A549 (cell line): Measurements from ENCODE around the gene APOBEC3H. TPM values are rescaled to one million over a fixed set of nuclear protein-coding genes. Genes with fewer than 3 reads are reported as not detected.

Source experiments
- ATAC-seq, 2 experiments: fragments of 200-7000 bp in 1 of 2; fragments of >200 bp in 1 of 2; cut with Nextera tagmentation in 1 of 2; cut with Tn5 transposase in 1 of 2; 3 replicates each; pipeline versions ENCODE4 v1.8.0 to v1.9.1; 2018 to 2020; ENCODE audit warnings: mild to moderate bottlenecking in 1 of 2, moderate library complexity in 1 of 2
- CTCF ChIA-PET: fragments of 300-600 bp; sonication (Branson Sonifier 250); formaldehyde crosslinking; extraction: SDS; loops from one replicate; lab custom pipeline; 2021; ENCODE audit warnings: antibody characterized with exemption, inconsistent platforms; lab: Yijun Ruan, JAX
- POLR2A ChIA-PET: fragments of 350-600 bp; formaldehyde crosslinking; extraction: SDS; loops from one replicate; lab custom pipeline; 2021; ENCODE audit warnings: antibody characterized with exemption, inconsistent platforms; lab: Yijun Ruan, JAX
- DNase-seq, 2 experiments: peaks; one replicate each; pipeline versions ENCODE4 v3.0.0 to v3.0.0-alpha.2; 2011 to 2016; ENCODE audit warnings: low read depth in 1 of 2, low spot score in 1 of 2
- FAIRE-seq: peaks from 2 replicates; lab custom pipeline; 2011; peaks lifted over from hg19 to GRCh38; lab: Jason Lieb, UNC
- H3K27ac ChIP-seq, 2 experiments: fragments of >200 bp; sonication (Bioruptor Twin); formaldehyde crosslinking; 3 replicates each; pipeline ENCODE4 v1.5.1; 2016 to 2017
- H3K4me1 ChIP-seq: fragments of >200 bp; sonication (Bioruptor Twin); formaldehyde crosslinking; 3 replicates; pipeline ENCODE4 v1.6.1; 2016
- H3K4me2 ChIP-seq: fragments of >200 bp; sonication (Bioruptor Twin); formaldehyde crosslinking; 3 replicates; pipeline ENCODE4 v1.6.1; 2016
- H3K4me3 ChIP-seq: fragments of >200 bp; sonication (Bioruptor Twin); formaldehyde crosslinking; 3 replicates; pipeline ENCODE4 v1.5.1; 2016
- H3K9me3 ChIP-seq: fragments of >200 bp; sonication (Bioruptor Twin); formaldehyde crosslinking; 3 replicates; pipeline ENCODE4 v1.6.1; 2016
- BHLHE40 ChIP-seq: IDR thresholded peaks from 2 replicates; pipeline ENCODE4 v1.6.1; 2012; ENCODE audit warnings: low read depth, low read length, inconsistent platforms
- CHD4 ChIP-seq: fragments of 200-600 bp; sonication (generic); IDR thresholded peaks from 2 replicates; pipeline ENCODE4 v1.6.1; 2016; ENCODE audit warnings: antibody characterized with exemption, mild to moderate bottlenecking, borderline replicate concordance
- ESRRA ChIP-seq: fragments of 150-350 bp; IDR thresholded peaks from 2 replicates; pipeline ENCODE4 v1.6.1; 2014; ENCODE audit warnings: mild to moderate bottlenecking, low read length, borderline replicate concordance
- FOSL2 ChIP-seq, 2 experiments: fragments of 450-650 bp in 1 of 2; fragments of >200 bp in 1 of 2; sonication (Bioruptor Twin) in 1 of 2; formaldehyde crosslinking; IDR thresholded peaks; 2 replicates each; pipeline versions ENCODE4 v1.5.0 to v1.6.1; 2016 to 2020; ENCODE audit warnings: mild to moderate bottlenecking in 1 of 2, moderate library complexity in 1 of 2
- HEYL ChIP-seq: fragments of 250-450 bp; sonication (Bioruptor Pico); IDR thresholded peaks from 2 replicates; pipeline ENCODE4 v1.8.0; 2021; ENCODE audit warnings: mild to moderate bottlenecking, moderate library complexity
- HOXB13 ChIP-seq: fragments of 250-450 bp; sonication (Bioruptor Pico); IDR thresholded peaks from 2 replicates; pipeline ENCODE4 v1.5.0; 2020; ENCODE audit warnings: low read depth, mild to moderate bottlenecking, moderate library complexity
- HOXB5 ChIP-seq: fragments of 250-450 bp; sonication (Bioruptor Pico); IDR thresholded peaks from 2 replicates; pipeline ENCODE4 v1.5.0; 2020; ENCODE audit warnings: mild to moderate bottlenecking, moderate library complexity
- KDM1A ChIP-seq: fragments of 200-600 bp; sonication (generic); IDR thresholded peaks from 2 replicates; pipeline ENCODE4 v1.6.1; 2016; ENCODE audit warnings: low read depth, mild to moderate bottlenecking
- KDM5A ChIP-seq: fragments of 200-600 bp; sonication (generic); IDR thresholded peaks from 2 replicates; pipeline ENCODE4 v1.6.1; 2016; ENCODE audit warnings: antibody characterized with exemption, mild to moderate bottlenecking
- MAFK ChIP-seq: fragments of 450-650 bp; IDR thresholded peaks from 2 replicates; pipeline ENCODE4 v1.6.1; 2014; ENCODE audit not compliant: partially characterized antibody
- NPAS2 ChIP-seq: fragments of 250-450 bp; sonication (Bioruptor Pico); IDR thresholded peaks from 2 replicates; pipeline ENCODE4 v1.8.0; 2022; ENCODE audit warnings: mild to moderate bottlenecking, moderate library complexity, borderline replicate concordance
- PHF8 ChIP-seq: fragments of 200-600 bp; sonication (generic); IDR thresholded peaks from 2 replicates; pipeline ENCODE4 v1.6.1; 2016; ENCODE audit warnings: low read depth, mild to moderate bottlenecking, antibody characterized with exemption, moderate library complexity, borderline replicate concordance
- POLR2A ChIP-seq: IDR thresholded peaks from 2 replicates; pipeline ENCODE4 v1.6.1; 2012; ENCODE audit warnings: mild to moderate bottlenecking, low read length
- POLR2AphosphoS2 ChIP-seq: conservative IDR thresholded peaks from 2 replicates; pipeline ENCODE4 v1.6.1; 2012; ENCODE audit warnings: low read length, improper control_type of control experiment, inconsistent platforms
- RAD21 ChIP-seq, 2 experiments: fragments of >200 bp in 1 of 2; sonication (Bioruptor Twin) in 1 of 2; formaldehyde crosslinking in 1 of 2; IDR thresholded peaks in 1 of 2; conservative IDR thresholded peaks in 1 of 2; 2 replicates in 1 of 2; 3 replicates in 1 of 2; pipeline ENCODE4 v1.6.1; 2012 to 2018; ENCODE audit warnings: inconsistent platforms in 1 of 2
- RCOR1 ChIP-seq: fragments of 150-350 bp; IDR thresholded peaks from 2 replicates; pipeline ENCODE4 v1.6.1; 2014; ENCODE audit warnings: antibody characterized with exemption, low read length, low read depth
- RNF2 ChIP-seq: fragments of 200-600 bp; sonication (generic); IDR thresholded peaks from 2 replicates; pipeline ENCODE4 v1.6.1; 2016; ENCODE audit warnings: low read depth, mild to moderate bottlenecking, antibody characterized with exemption, moderate library complexity, borderline replicate concordance
- SREBF2 ChIP-seq: fragments of 450-650 bp; IDR thresholded peaks from 2 replicates; pipeline ENCODE4 v1.6.1; 2014; ENCODE audit warnings: mild to moderate bottlenecking, moderate library complexity
- TFCP2L1 ChIP-seq: fragments of 250-450 bp; sonication (Bioruptor Pico); IDR thresholded peaks from 2 replicates; pipeline ENCODE4 v1.5.0; 2021; ENCODE audit warnings: mild to moderate bottlenecking
- ZFP36 ChIP-seq: fragments of 450-650 bp; IDR thresholded peaks from 2 replicates; pipeline ENCODE4 v1.6.1; 2014; ENCODE audit warnings: borderline replicate concordance; ENCODE audit not compliant: partially characterized antibody
- ZSCAN20 ChIP-seq: fragments of 250-450 bp; sonication (Bioruptor Pico); IDR thresholded peaks from 2 replicates; pipeline ENCODE4 v1.8.0; 2022; ENCODE audit warnings: mild to moderate bottlenecking, moderate library complexity
- WGBS: methylation state at CpG from one replicate; pipeline ENCODE4 v1.1.6; 2017; ENCODE audit errors: missing lambda C conversion rate; 5-methylcytosine and 5-hydroxymethylcytosine counted together
- polyA plus RNA-seq, 4 experiments: library from polyadenylated mRNA; depleted of rRNA in 3 of 4; stranded (reverse); fragments of >200 nt; fragmentation: RNase III in 1 of 4; extraction: RNeasy Plus Mini Kit Qiagen cat#74134 plus additional on column Dnase treatment in 1 of 4; gene quantifications; 2 replicates in 3 of 4; 3 replicates in 1 of 4; pipeline ENCODE4 v1.2.3, GENCODE V29; 2011 to 2017
- TF ChIP-seq, protein P1 (sequence below): fragments of 250-450 bp; sonication (Bioruptor Pico); IDR thresholded peaks from 2 replicates; pipeline ENCODE4 v1.5.0; 2021; ENCODE audit warnings: mild to moderate bottlenecking, moderate library complexity, borderline replicate concordance
- TF ChIP-seq, protein P2 (sequence below): fragments of >200 bp; sonication (Bioruptor Twin); formaldehyde crosslinking; IDR thresholded peaks from 3 replicates; pipeline ENCODE4 v1.6.1; 2016
- TF ChIP-seq, protein P3 (sequence below): fragments of 200-600 bp; sonication (generic); IDR thresholded peaks from 2 replicates; pipeline ENCODE4 v1.6.1; 2016; ENCODE audit warnings: antibody characterized with exemption, mild to moderate bottlenecking, moderate library complexity
- TF ChIP-seq, protein P4 (sequence below): fragments of 450-650 bp; IDR thresholded peaks from 2 replicates; pipeline ENCODE4 v1.6.1; 2014; ENCODE audit warnings: antibody characterized with exemption

APOBEC3H gene
- polyA plus RNA-seq, 2 of the 4 experiments (the other 2 are of a cell fraction), result 0.39 to 0.43 TPM

DNA sequence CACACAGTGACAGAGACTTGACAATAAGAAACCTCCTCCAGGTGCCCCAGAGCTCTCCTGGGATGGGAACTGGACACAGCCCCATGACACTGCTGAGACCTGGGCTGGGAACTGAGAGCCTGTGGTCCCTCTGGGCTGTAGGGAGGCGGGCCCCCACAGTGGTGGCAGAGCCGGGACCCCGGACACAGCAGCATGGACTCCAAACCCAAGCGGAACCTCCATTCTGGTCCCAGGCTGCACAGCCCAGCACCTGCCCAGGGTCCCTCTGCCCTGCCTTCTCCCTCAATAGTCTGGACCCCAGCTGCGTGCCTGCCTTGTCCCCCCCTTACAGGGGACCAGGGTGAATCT lies 8.4 kb upstream of the APOBEC3H start:
- WGBS, result 60% methylated on average over 1 of the region's 5 CpGs
- TF ChIP-seq, protein P1, sequence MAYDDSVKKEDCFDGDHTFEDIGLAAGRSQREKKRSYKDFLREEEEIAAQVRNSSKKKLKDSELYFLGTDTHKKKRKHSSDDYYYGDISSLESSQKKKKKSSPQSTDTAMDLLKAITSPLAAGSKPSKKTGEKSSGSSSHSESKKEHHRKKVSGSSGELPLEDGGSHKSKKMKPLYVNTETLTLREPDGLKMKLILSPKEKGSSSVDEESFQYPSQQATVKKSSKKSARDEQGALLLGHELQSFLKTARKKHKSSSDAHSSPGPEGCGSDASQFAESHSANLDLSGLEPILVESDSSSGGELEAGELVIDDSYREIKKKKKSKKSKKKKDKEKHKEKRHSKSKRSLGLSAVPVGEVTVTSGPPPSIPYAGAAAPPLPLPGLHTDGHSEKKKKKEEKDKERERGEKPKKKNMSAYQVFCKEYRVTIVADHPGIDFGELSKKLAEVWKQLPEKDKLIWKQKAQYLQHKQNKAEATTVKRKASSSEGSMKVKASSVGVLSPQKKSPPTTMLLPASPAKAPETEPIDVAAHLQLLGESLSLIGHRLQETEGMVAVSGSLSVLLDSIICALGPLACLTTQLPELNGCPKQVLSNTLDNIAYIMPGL (CRISPR knock-in tag), result no peak
- TF ChIP-seq PHF8 (no peak), MAFK (no peak), RAD21 (conservative IDR thresholded peaks at IDR 0.05 in 1 of 2, IDR thresholded peaks at IDR 0.05 in 1 of 2) (no peak), HOXB5 (CRISPR knock-in tag) (no peak), ESRRA (no peak), KDM1A (no peak), RCOR1 (no peak), BHLHE40 (no peak), POLR2AphosphoS2 (no peak), HEYL (CRISPR knock-in tag) (no peak), ZSCAN20 (no peak), SREBF2 (no peak)
- TF ChIP-seq, protein P2, sequence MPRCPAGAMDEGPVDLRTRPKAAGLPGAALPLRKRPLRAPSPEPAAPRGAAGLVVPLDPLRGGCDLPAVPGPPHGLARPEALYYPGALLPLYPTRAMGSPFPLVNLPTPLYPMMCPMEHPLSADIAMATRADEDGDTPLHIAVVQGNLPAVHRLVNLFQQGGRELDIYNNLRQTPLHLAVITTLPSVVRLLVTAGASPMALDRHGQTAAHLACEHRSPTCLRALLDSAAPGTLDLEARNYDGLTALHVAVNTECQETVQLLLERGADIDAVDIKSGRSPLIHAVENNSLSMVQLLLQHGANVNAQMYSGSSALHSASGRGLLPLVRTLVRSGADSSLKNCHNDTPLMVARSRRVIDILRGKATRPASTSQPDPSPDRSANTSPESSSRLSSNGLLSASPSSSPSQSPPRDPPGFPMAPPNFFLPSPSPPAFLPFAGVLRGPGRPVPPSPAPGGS, result no peak
- TF ChIP-seq, protein P3, sequence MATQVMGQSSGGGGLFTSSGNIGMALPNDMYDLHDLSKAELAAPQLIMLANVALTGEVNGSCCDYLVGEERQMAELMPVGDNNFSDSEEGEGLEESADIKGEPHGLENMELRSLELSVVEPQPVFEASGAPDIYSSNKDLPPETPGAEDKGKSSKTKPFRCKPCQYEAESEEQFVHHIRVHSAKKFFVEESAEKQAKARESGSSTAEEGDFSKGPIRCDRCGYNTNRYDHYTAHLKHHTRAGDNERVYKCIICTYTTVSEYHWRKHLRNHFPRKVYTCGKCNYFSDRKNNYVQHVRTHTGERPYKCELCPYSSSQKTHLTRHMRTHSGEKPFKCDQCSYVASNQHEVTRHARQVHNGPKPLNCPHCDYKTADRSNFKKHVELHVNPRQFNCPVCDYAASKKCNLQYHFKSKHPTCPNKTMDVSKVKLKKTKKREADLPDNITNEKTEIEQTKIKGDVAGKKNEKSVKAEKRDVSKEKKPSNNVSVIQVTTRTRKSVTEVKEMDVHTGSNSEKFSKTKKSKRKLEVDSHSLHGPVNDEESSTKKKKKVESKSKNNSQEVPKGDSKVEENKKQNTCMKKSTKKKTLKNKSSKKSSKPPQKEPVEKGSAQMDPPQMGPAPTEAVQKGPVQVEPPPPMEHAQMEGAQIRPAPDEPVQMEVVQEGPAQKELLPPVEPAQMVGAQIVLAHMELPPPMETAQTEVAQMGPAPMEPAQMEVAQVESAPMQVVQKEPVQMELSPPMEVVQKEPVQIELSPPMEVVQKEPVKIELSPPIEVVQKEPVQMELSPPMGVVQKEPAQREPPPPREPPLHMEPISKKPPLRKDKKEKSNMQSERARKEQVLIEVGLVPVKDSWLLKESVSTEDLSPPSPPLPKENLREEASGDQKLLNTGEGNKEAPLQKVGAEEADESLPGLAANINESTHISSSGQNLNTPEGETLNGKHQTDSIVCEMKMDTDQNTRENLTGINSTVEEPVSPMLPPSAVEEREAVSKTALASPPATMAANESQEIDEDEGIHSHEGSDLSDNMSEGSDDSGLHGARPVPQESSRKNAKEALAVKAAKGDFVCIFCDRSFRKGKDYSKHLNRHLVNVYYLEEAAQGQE, result no peak
- TF ChIP-seq, all 56 proteins: peak for 0
- Histone ChIP-seq H3K9me3 (no peaks in the 10 kb centered on the region), H3K4me1 (no peaks in the 10 kb centered on the region), H3K4me3 (no peak overlapping the region), H3K27ac (no peak overlapping the region), H3K4me2 (no peak overlapping the region)
- CTCF ChIA-PET, result interaction anchor here (0.6 to 1.4 kb wide), 2 partner anchors 10 to 246 kb away, joined by 3 read pairs; no protein-coding TSS in a partner anchor
- DNase-seq (no peak), FAIRE-seq (no peak), ATAC-seq (no peak)
- POLR2A ChIA-PET, result no interaction called here

DNA sequence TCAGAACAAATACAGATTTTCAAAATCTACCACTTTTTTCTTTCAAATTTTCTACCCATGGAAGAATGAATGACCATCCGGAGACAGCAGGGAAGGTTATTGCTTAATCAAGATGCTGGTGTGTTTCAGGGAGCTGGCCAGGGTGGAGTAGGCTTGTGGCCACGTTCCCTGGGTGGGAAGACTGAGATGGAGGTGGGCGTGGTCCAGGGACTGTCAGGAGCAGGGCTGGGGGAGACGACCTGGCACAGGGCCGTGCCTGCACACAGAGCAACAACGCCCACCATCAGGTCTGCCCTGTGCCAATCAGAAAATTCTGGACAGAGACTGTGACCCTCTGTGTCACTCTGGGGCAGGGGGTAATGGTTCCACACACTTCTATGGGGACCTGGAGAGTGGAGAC lies 7.1 kb upstream of the APOBEC3H start:
- no peak overlapping the region for H3K27ac ChIP-seq
- no peaks in the 10 kb centered on the region for H3K4me1 ChIP-seq
- FAIRE-seq, result no peak
- no peak for DNase-seq
- no peak overlapping the region for H3K4me3 ChIP-seq
- TF ChIP-seq NPAS2 (CRISPR knock-in tag) (no peak), CHD4 (no peak), ZFP36 (no peak), HOXB13 (CRISPR knock-in tag) (no peak), TFCP2L1 (CRISPR knock-in tag) (no peak), RNF2 (no peak), POLR2A (no peak), FOSL2 (IDR thresholded peaks at IDR 0.05) (no peak), FOSL2 (CRISPR knock-in tag; IDR thresholded peaks at IDR 0.05) (no peak), PHF8 (no peak), KDM5A (no peak), KDM1A (no peak)
- TF ChIP-seq, protein P1 (CRISPR knock-in tag), result no peak
- TF ChIP-seq, protein P4, sequence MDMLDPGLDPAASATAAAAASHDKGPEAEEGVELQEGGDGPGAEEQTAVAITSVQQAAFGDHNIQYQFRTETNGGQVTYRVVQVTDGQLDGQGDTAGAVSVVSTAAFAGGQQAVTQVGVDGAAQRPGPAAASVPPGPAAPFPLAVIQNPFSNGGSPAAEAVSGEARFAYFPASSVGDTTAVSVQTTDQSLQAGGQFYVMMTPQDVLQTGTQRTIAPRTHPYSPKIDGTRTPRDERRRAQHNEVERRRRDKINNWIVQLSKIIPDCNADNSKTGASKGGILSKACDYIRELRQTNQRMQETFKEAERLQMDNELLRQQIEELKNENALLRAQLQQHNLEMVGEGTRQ, result no peak
- ChIA-PET POLR2A (no interaction called here), CTCF (interaction anchor here (1.4 kb wide), 1 partner anchor 8 kb away, joined by 3 read pairs; no protein-coding TSS in a partner anchor)
- 41% methylated on average over 6 of the region's 6 CpGs for whole genome bisulfite sequencing
- no peak for ATAC-seq
- H3K9me3 ChIP-seq, result no peaks in the 10 kb centered on the region
- no peak overlapping the region for H3K4me2 ChIP-seq
